NT2/D1 (cell line): ENCODE data around the gene AGRP.

ENCODE experiments used
- DNase-seq: peaks from one replicate; pipeline ENCODE4 v3.0.0-alpha.2; 2011; ENCODE audit warnings: low read depth, low spot score
- H3K27me3 ChIP-seq: 2 replicates; pipeline ENCODE4 v1.6.0; 2011; ENCODE audit warnings: mild to moderate bottlenecking; ENCODE audit not compliant: insufficient read length, insufficient read depth
- H3K36me3 ChIP-seq: 2 replicates; pipeline ENCODE4 v1.6.1; 2011; ENCODE audit warnings: mild to moderate bottlenecking, low read length, mixed read lengths; ENCODE audit not compliant: insufficient read depth, insufficient read length
- H3K4me1 ChIP-seq: 2 replicates; pipeline ENCODE4 v1.5.1; 2011; ENCODE audit not compliant: insufficient read depth, insufficient read length
- H3K4me3 ChIP-seq: 2 replicates; pipeline ENCODE4 v1.5.1; 2011; ENCODE audit warnings: low read depth; ENCODE audit not compliant: insufficient read length
- H3K9ac ChIP-seq: 2 replicates; pipeline ENCODE4 v1.6.0; 2011; ENCODE audit warnings: low read depth; ENCODE audit not compliant: insufficient read length
- H3K9me3 ChIP-seq: 2 replicates; pipeline ENCODE4 v1.5.1; 2011; ENCODE audit warnings: mild to moderate bottlenecking, low read length; ENCODE audit not compliant: insufficient read depth
- SUZ12 ChIP-seq: IDR thresholded peaks from 2 replicates; pipeline ENCODE4 v1.6.1; 2011; ENCODE audit not compliant: insufficient read length, insufficient read depth; ENCODE audit errors: extremely low read depth
- YY1 ChIP-seq: IDR thresholded peaks from 2 replicates; pipeline ENCODE4 v1.6.1; 2011; ENCODE audit not compliant: insufficient read length, insufficient read depth
- ZNF274 ChIP-seq: IDR thresholded peaks from 2 replicates; pipeline ENCODE4 v1.6.1; 2011; ENCODE audit warnings: mild to moderate bottlenecking, low read depth, low read length

Gene AGRP

DNA sequence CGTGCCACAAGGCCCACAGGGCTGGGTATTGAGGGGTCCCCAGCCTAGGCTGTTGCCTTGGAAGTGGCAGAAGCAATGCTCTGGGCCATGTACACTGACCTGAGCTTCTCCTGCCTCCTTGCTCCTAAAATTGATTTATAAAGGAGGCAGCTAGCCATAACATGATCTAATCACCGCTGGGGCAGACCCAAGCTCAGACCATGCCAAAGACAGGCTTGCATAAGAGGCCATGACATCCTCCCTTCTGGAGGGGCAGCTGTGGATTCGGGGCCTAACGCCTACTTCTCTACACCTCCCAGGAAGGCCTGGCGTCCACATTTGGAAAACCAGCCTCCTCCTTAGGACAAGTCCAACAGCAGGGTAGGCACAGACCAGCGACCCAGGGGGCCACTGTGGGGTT is 40.1 kb downstream of the AGRP start:
- DNase-seq: no peak
- peaks cover 29% of the 10 kb centered on the region for H3K4me1 ChIP-seq
- 0 out of 2 replicates have a peak, but pooled peaks cover 5% of the 10 kb centered on the region for H3K9me3 ChIP-seq
- no peak overlapping the region for H3K4me3 ChIP-seq
- H3K36me3 ChIP-seq: peaks cover 73% of the 10 kb centered on the region
- H3K27me3 ChIP-seq: no peaks in the 10 kb centered on the region
- TF ChIP-seq ZNF274 (no peak), YY1 (no peak), SUZ12 (no peak)
- H3K9ac ChIP-seq: no peak overlapping the region

DNA sequence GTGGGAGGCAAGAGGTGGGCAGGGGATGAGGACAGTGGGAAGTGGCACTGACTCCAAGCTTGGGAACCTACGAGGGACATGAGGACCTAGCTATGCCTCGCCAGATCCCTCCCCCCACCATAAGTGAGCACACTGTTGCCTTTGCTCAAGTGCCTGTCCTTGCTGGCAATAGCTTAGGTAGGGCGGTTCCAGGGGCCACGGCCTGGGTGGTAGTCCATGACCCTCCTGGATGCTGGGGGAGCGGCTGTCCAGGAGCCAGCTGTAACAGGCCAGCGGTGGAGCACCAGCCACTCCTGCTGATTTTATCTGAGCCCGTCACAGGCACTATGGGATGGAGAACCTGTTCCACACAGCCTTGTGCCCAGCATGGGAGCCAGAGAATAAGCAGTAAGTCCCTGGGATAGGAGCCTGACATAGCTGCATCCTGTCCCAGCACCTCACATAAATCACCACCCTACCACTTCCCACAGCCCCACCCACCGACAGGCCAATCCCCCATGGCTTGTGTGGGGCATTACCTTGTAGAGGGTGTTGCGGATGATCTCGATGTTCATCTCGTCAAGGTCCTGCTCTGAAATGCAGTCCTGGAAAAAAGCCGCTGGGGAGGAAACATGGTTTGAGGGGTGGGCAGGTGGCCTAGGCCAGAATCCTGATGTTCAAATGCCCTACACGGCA is 40.6 kb downstream of the AGRP start:
- DNase-seq: no peak
- Histone ChIP-seq H3K9ac (no peak overlapping the region), H3K4me1 (peaks cover 29% of the 10 kb centered on the region), H3K27me3 (no peaks in the 10 kb centered on the region), H3K36me3 (peaks cover 76% of the 10 kb centered on the region), H3K9me3 (0 out of 2 replicates have a peak, but pooled peaks cover 4% of the 10 kb centered on the region), H3K4me3 (no peak overlapping the region)
- no peak for TF ChIP-seq YY1
- no peak for TF ChIP-seq SUZ12
- no peak for TF ChIP-seq ZNF274

DNA sequence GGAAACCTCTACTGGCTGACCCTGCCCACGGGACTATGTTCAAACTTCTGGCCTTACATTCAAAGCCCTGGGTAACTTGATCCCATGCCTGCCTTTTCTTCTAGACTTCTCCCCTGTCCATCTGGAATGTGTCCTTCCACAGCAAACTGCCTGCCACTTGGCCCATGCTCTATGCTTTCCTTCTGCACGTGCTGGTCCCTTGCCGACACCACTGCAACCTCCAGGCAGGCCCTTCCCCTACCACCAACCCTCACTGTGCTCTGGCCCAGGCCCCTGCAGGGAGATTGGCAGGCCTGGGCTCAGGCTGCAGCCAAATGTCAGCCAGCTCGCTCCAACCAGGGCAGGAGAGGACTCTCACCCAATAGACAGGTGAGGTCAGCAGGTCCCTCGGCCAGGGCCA is 41.4 kb downstream of the AGRP start:
- H3K36me3 ChIP-seq: peaks cover 77% of the 10 kb centered on the region
- H3K27me3 ChIP-seq: no peaks in the 10 kb centered on the region
- H3K4me1 ChIP-seq: peaks cover 23% of the 10 kb centered on the region
- H3K9ac ChIP-seq: peak overlapping the region; percentile 24
- no peak overlapping the region for H3K4me3 ChIP-seq
- H3K9me3 ChIP-seq: no peaks in the 10 kb centered on the region
- no peak for DNase-seq
- TF ChIP-seq YY1 (no peak), ZNF274 (no peak), SUZ12 (no peak)

DNA sequence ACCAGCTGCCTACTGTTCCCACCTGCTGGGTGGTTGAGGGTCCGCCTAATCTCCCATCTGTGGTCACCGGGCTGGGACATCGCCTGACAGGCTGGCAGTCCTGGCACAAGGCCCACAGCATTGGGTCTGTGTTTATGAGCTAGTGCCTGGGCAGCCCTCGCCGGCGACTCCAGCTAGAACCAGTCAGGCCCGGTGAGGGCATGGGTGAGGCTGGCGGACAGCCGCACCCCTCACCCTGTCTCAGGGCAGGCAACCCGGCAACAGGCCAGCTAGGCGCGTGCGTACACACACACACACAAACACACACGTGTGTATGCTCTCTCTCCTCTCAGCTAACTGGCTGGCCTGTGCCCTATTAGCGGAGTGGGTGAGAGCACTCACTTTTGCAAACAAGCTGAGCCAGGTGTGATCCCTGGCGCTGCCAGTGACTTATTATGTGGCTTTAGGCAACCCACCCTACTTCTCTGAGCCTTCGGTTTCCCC is 42.0 kb downstream of the AGRP start:
- no peaks in the 10 kb centered on the region for H3K27me3 ChIP-seq
- peaks cover 18% of the 10 kb centered on the region for H3K4me1 ChIP-seq
- peaks cover 80% of the 10 kb centered on the region for H3K36me3 ChIP-seq
- TF ChIP-seq ZNF274: no peak
- no peak for TF ChIP-seq SUZ12
- no peak for TF ChIP-seq YY1
- peak overlapping the region; percentile 24 for H3K9ac ChIP-seq
- no peak for DNase-seq
- no peaks in the 10 kb centered on the region for H3K9me3 ChIP-seq
- H3K4me3 ChIP-seq: no peak overlapping the region

DNA sequence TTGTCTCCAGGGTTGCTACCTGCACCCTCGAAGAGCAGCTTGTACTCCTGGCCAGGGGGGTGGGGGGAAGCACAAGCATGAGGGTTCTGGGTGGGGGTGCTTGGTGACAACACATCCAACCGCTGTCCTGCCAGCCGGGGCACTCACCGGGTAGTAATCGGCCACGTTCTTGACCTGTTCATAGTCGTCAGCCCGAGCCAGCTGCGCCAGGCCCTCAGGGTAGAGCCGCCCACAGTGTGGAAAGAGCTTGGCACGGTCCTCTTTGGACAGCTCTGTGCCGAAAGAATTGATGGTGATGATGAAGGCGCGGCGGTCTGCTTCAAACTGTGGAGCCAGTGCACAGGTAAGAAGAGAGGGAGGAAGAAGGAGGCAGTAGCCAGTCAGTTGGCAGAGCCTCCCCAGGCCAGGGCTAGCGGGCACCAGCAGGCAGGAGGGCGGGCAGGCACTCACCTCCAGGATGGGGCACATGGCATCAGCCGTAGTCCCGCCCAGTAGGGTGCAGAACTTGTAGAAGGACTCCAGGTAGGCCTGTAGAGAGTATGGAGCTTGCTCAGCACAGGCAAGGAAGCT is 44.4 kb downstream of the AGRP start:
- no peak for TF ChIP-seq ZNF274
- no peak for TF ChIP-seq YY1
- no peak for TF ChIP-seq SUZ12
- Histone ChIP-seq H3K9ac (no peak overlapping the region), H3K9me3 (no peaks in the 10 kb centered on the region), H3K4me1 (peaks cover 18% of the 10 kb centered on the region), H3K36me3 (peaks cover 71% of the 10 kb centered on the region), H3K27me3 (no peaks in the 10 kb centered on the region), H3K4me3 (no peak overlapping the region)
- DNase-seq: no peak

DNA sequence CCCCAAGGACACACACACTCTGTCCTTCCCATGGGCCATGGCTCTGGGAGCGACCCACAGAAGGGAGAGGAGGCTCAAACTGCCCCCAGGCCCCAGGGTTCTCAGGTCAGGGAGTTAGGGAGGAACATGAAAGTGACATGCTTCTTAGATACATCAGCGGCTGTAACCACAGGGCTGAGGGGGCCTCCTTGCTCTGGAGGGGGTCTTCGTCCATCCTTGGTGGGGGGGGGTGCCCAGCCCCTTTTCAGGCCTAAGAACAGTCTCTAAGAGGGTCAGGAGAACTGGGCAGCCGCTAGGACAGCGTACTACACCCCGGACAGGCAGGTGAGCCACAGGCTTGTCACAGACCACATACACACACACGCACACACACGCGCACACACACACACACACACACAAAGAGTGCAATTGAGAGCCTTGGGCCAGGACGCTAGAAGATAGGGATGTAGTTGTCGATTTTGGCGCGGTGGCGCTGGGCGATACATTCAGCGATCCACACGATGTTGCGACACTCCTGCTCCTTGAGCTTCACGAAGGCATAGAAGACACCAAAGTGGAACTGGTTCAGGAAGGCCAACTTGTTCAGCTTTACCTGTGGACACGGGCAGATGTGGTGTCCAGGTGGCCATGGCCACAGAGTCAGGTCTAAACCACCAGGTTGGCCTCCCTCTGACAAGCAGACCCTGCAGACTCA is 45.1 kb downstream of the AGRP start:
- no peak for DNase-seq
- Histone ChIP-seq H3K4me1 (peaks cover 18% of the 10 kb centered on the region), H3K27me3 (no peaks in the 10 kb centered on the region), H3K9ac (no peak overlapping the region), H3K36me3 (peaks cover 67% of the 10 kb centered on the region), H3K4me3 (no peak overlapping the region), H3K9me3 (no peaks in the 10 kb centered on the region)
- TF ChIP-seq ZNF274: no peak
- TF ChIP-seq YY1: no peak
- TF ChIP-seq SUZ12: no peak

DNA sequence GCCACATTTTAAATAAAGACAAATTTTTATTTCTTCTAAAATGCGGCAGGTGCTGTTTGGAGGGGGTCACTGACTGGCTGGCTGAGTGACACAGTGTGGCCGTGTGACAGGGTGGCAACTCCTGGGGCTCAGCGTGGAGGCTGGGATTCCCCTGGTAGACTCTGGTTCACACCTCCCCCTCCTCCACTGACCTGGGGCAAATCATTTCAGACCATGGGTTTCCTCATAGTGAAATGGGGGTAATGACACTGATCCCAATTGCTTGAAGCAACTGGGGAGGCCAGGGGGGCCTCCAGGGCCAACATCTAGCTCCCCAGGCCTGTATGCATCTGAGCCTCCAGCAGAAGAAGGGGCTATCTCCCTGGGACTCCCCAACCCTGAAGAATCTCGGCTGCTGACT is 45.8 kb downstream of the AGRP start:
- Histone ChIP-seq H3K36me3 (peaks cover 59% of the 10 kb centered on the region), H3K9ac (no peak overlapping the region), H3K4me1 (peaks cover 21% of the 10 kb centered on the region), H3K4me3 (no peak overlapping the region), H3K9me3 (no peaks in the 10 kb centered on the region), H3K27me3 (no peaks in the 10 kb centered on the region)
- TF ChIP-seq YY1 (no peak), ZNF274 (no peak), SUZ12 (no peak)
- no peak for DNase-seq
